ES-I3 (cell line): ENCODE results near the gene DCXR.

Experiments used
- H3K36me3 ChIP-seq: 2 replicates; pipeline ENCODE4 v1.6.1; 2013; ENCODE audit warnings: mild to moderate bottlenecking, low read length, control low read depth, moderate library complexity; ENCODE audit not compliant: insufficient read depth
- H3K4me1 ChIP-seq: 2 replicates; pipeline ENCODE4 v1.6.1; 2013; ENCODE audit warnings: mild to moderate bottlenecking, control low read depth, low read length; ENCODE audit not compliant: insufficient read depth
- H3K9ac ChIP-seq: 2 replicates; pipeline ENCODE4 v1.6.1; 2013; ENCODE audit warnings: low read depth, mild to moderate bottlenecking, low read length, moderate library complexity
- H3K9me3 ChIP-seq: 2 replicates; pipeline ENCODE4 v1.6.1; 2013; ENCODE audit warnings: mild to moderate bottlenecking, low read length, moderate library complexity; ENCODE audit not compliant: control insufficient read depth, insufficient read depth

Gene DCXR

DNA sequence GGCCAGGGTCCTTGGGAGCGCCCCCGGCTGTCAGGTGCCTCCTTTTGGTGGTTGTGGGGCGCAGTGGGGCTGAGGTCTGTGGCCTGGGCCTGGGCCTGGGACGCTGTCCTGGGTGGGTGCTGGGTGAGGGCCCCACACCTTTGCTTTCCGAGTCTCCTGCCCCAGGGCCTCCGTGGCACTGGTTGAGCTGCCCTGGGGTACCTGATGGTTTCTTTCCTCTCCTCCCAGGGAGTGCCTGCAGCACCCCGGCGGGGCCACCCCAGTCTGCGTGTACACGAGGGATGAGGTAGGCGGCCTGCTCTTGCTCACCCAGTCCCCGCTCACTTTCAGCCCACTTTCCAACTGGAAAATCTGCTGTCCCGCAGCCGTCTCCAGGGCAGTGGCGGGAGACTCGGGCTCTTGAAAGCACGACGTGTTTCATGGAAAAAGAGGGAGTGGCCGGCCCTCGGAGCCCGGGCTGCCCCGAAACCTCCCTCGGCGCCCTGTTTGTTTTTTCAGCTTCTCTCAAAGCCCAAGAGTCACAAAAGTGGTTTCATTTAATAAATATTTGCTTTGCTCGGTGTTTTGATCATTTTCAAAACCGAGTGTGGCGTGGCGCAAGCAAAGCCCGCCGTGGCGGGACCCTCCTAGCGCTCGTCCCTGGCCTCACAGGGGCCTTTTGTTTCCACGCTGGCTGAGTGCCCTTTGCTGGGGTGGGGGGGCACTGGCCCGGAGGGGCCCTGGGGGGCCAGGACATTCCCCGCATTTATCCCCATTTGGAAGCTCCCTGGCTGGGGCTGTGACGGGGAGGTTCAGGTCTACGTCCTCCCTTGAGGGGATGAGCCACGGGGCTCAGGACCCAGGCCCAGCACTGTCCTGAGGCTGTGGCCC is 42.7 kb downstream of the DCXR start:
- Histone ChIP-seq H3K9ac (no peak overlapping the region), H3K9me3 (no peaks in the 10 kb centered on the region), H3K4me1 (peaks cover 32% of the 10 kb centered on the region; the same call in 1 of the 2 replicates), H3K36me3 (no peaks in the 10 kb centered on the region; the same call in 1 of the 2 replicates)

DNA sequence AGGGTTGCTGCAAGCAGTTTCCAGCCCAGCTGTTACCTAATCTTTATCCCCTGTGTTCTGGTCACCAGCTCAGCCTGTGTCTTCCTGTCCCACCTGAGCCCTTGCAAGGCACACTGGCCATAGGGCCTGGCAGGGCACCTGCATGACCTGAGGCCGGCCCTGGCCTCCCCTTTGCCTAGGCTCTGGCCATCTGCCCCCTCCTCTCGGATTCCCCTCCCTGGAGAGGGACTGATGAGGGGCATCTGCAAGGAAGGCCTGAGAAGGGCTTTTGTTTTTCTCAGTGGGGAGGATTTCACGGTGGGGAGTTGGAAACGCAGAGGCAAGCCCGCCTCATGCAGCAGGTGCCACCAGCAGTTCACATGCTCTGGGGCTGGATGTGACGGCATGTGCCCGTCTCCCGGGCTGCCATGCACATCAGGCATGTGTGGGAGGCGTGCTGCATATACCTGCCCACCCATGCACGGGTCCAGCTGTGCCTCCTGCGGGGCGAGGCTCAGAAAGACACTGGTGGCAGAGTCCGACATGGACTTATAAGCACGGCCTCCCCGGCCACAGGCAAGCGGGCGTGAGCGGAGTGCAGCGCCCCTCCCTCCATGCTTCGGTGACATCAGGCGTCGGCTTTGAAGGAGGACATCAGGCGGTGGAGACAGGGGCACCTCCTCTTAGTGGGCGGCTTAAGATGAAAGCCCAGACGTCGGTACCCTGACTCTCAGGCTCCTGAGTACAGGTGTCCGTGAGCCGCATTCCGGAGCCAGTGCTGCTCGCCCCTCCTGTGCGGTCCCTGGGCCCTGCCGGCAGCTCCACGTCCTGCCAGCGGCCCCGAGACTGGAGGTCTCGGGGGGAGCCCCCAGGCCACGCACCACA is 43.5 kb downstream of the DCXR start:
- Histone ChIP-seq H3K9me3 (no peaks in the 10 kb centered on the region), H3K36me3 (no peaks in the 10 kb centered on the region; the same call in 1 of the 2 replicates), H3K9ac (no peak overlapping the region), H3K4me1 (peaks cover 32% of the 10 kb centered on the region; the same call in 1 of the 2 replicates)

- H3K9ac ChIP-seq: 0 out of 2 replicates have a peak overlapping the region, but pooled peaks have one; percentile 0
- no peaks in the 10 kb centered on the region for H3K36me3 ChIP-seq
- no peaks in the 10 kb centered on the region for H3K9me3 ChIP-seq
- H3K4me1 ChIP-seq: peaks cover 32% of the 10 kb centered on the region; the same call in 1 of the 2 replicates
Measured at GRCh38 chr17:81992306-81993102, 45.0 kb downstream of the DCXR start.

DNA sequence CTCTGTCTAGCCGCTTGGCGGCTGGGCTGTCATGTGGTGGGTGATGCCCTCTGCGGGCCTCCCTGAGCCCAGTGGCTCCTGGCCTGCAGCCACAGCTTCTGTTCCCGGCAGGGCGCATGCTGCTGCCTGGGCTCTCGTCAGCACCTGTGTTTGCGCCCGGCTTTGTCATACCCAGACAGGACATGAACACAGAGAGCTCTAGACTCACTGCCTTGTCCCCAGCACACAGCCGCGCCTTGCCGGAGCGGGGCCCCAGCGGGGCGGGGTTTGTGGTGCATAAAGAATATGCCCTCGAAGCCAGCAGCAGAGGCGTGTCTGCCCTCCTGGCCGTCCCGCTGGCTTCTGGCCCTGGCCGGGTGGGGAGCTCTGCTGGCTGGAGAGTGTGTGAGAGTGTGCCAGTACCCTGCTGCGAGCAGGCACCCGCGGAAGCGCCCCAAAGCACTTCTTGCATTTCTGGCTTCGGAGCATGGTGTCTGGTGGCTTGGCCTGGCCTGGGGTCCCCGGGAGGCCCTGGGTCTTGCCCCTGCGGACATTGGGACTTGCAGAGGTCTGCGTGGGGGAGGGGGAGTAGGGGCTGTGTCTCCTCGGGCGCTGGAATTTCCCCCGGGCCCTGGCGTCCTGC is 45.7 kb downstream of the DCXR start:
- H3K9ac ChIP-seq: 0 out of 2 replicates have a peak overlapping the region, but pooled peaks have one; percentile 0
- no peaks in the 10 kb centered on the region for H3K9me3 ChIP-seq
- H3K4me1 ChIP-seq: peaks cover 32% of the 10 kb centered on the region; the same call in 1 of the 2 replicates
- H3K36me3 ChIP-seq: no peaks in the 10 kb centered on the region

DNA sequence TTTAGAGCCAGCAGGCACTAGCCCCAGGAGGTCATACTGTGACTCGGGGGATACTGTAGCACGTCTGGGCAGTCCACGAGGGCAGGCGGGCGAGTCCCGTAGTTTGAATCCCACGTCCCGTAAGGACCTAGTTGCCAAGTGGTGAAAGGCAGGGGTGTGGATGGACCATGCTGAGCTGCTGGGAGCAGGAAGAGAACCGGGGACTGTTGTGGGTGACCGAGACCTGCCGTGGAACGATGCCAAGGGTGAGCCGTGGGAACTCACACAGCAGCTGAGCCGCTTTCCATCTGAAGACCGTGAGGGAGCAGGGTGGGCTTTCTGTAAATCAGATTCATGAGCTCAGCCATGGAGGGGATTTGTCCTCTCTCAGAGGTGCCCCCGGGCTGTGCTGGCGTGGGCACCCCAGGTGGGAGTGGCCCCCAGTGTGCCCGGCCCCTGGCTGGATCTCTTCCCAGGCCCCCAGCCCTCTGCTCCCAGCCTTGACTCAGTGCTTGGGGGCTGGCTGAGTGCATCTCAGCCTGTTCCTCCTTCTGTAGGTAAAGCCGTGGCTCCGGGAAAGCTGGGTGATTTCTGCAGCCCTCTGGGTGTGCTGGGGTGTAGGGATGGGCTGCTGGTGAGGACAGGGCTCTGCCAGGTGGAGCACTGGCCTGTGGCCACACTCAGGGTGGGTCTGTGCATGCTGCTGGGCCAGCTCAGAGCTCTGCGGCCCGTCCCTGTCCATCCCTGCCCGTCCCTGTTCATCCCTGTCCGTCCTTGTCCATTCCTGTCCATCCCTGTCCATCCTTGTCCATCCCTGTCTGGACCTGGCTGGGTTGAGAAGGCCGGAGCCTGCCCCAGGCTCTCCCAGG is 46.4 kb downstream of the DCXR start:
- peaks cover 32% of the 10 kb centered on the region; the same call in 1 of the 2 replicates for H3K4me1 ChIP-seq
- H3K36me3 ChIP-seq: no peaks in the 10 kb centered on the region; the same call in 1 of the 2 replicates
- no peak overlapping the region for H3K9ac ChIP-seq
- no peaks in the 10 kb centered on the region for H3K9me3 ChIP-seq

- peaks cover 19% of the 10 kb centered on the region; the same call in 1 of the 2 replicates for H3K4me1 ChIP-seq
- no peaks in the 10 kb centered on the region; the same call in 1 of the 2 replicates for H3K36me3 ChIP-seq
- no peaks in the 10 kb centered on the region for H3K9me3 ChIP-seq
- H3K9ac ChIP-seq: no peak overlapping the region
Measured at GRCh38 chr17:81987161-81987770, 50.2 kb downstream of the DCXR start.

DNA sequence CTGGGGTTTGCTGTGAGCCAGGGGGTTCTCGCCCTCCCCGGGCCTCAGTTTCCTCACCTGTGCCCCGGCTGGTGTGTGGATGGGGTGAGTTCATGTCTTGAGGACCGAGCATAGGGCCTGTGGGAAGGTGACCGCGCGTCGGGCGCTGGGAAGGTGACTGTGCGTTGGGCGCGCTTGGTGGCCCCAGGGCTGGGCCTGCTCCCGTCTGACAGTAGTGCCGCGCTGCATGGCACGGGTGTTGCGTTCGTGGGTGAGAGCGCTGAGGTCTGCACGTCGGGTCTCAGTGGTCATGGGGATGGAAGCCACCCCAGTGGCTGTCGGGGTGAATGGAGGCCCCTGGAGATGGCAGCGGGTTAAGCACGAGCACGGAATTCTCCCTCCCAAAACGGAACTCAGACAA is 50.9 kb downstream of the DCXR start:
- no peaks in the 10 kb centered on the region for H3K9me3 ChIP-seq
- no peaks in the 10 kb centered on the region; the same call in 1 of the 2 replicates for H3K36me3 ChIP-seq
- peaks cover 12% of the 10 kb centered on the region; the same call in 1 of the 2 replicates for H3K4me1 ChIP-seq
- H3K9ac ChIP-seq: no peak overlapping the region
